H9 (cell line): ENCODE results near the gene GALNT2. TPM values are rescaled to one million over a fixed set of nuclear protein-coding genes. Genes with fewer than 3 reads are reported as not detected.

Experiments used
- DNase-seq: peaks from one replicate; pipeline ENCODE4 v3.0.0-alpha.2; 2017
- H2AFZ ChIP-seq: one replicate; pipeline ENCODE4 v1.6.1; 2013; ENCODE audit warnings: mild to moderate bottlenecking, low read length, control low read depth, moderate library complexity
- H2AK5ac ChIP-seq: 2 replicates; pipeline ENCODE4 v1.6.1; 2013; ENCODE audit warnings: low read length, control low read depth, mixed read lengths; ENCODE audit not compliant: insufficient read length
- H2BK120ac ChIP-seq: one replicate; pipeline ENCODE4 v1.6.1; 2013; ENCODE audit warnings: low read depth, mild to moderate bottlenecking, low read length, control low read depth, inconsistent platforms; ENCODE audit not compliant: poor library complexity, severe bottlenecking
- H2BK12ac ChIP-seq: 2 replicates; pipeline ENCODE4 v1.6.1; 2013; ENCODE audit warnings: low read length, control low read depth, mixed read lengths, low read depth; ENCODE audit not compliant: insufficient read length
- H2BK15ac ChIP-seq: 2 replicates; pipeline ENCODE4 v1.6.1; 2013; ENCODE audit warnings: low read depth, low read length, control low read depth
- H2BK20ac ChIP-seq: one replicate; pipeline ENCODE4 v1.6.1; 2013; ENCODE audit warnings: low read depth, mild to moderate bottlenecking, low read length, control low read depth, inconsistent platforms; ENCODE audit not compliant: poor library complexity, severe bottlenecking
- H2BK5ac ChIP-seq: 2 replicates; pipeline ENCODE4 v1.6.1; 2013; ENCODE audit warnings: low read length, control low read depth, mixed read lengths; ENCODE audit not compliant: insufficient read length
- H3K14ac ChIP-seq: 2 replicates; pipeline ENCODE4 v1.6.1; 2013; ENCODE audit warnings: low read length, control low read depth; ENCODE audit not compliant: insufficient read depth
- H3K18ac ChIP-seq: 2 replicates; pipeline ENCODE4 v1.6.1; 2013; ENCODE audit warnings: low read depth, mild to moderate bottlenecking, mixed read lengths, low read length, control low read depth; ENCODE audit not compliant: insufficient read length
- H3K23ac ChIP-seq: 2 replicates; pipeline ENCODE4 v1.6.1; 2013; ENCODE audit warnings: low read length, control low read depth, mixed read lengths, low read depth; ENCODE audit not compliant: insufficient read length
- H3K23me2 ChIP-seq: 2 replicates; pipeline ENCODE4 v1.6.1; 2013; ENCODE audit warnings: low read depth, mild to moderate bottlenecking, mixed read lengths, low read length, control low read depth; ENCODE audit not compliant: insufficient read length, poor library complexity, severe bottlenecking
- H3K27ac ChIP-seq: 2 replicates; pipeline ENCODE4 v1.5.1; 2013; ENCODE audit warnings: low read length, control low read depth, mixed read lengths, low read depth; ENCODE audit not compliant: insufficient read length
- H3K27me3 ChIP-seq: 2 replicates; pipeline ENCODE4 v1.6.1; 2013; ENCODE audit warnings: low read length, control low read depth, inconsistent platforms; ENCODE audit not compliant: insufficient read depth
- H3K4ac ChIP-seq: 2 replicates; pipeline ENCODE4 v1.6.1; 2013; ENCODE audit warnings: low read depth, mild to moderate bottlenecking, control low read depth, inconsistent platforms, low read length, moderate library complexity
- H3K4me1 ChIP-seq: 2 replicates; pipeline ENCODE4 v1.6.1; 2013; ENCODE audit warnings: low read length, control low read depth, inconsistent platforms; ENCODE audit not compliant: insufficient read depth
- H3K4me2 ChIP-seq: 2 replicates; pipeline ENCODE4 v1.6.1; 2013; ENCODE audit warnings: low read length, control low read depth, mixed read lengths; ENCODE audit not compliant: insufficient read length, insufficient read depth
- H3K56ac ChIP-seq: 2 replicates; pipeline ENCODE4 v1.6.1; 2013; ENCODE audit warnings: low read depth, mild to moderate bottlenecking, mixed read lengths, low read length, control low read depth; ENCODE audit not compliant: insufficient read length
- H3K79me1 ChIP-seq: 2 replicates; pipeline ENCODE4 v1.6.1; 2013; ENCODE audit warnings: low read depth, mild to moderate bottlenecking, moderate library complexity, low read length, control low read depth, inconsistent platforms; ENCODE audit not compliant: insufficient read depth, poor library complexity, severe bottlenecking
- H3K79me2 ChIP-seq: 2 replicates; pipeline ENCODE4 v1.6.1; 2013; ENCODE audit warnings: low read length, control low read depth, inconsistent platforms; ENCODE audit not compliant: insufficient read depth
- H3K9ac ChIP-seq: 2 replicates; pipeline ENCODE4 v1.6.1; 2013; ENCODE audit warnings: low read length, control low read depth, mixed read lengths; ENCODE audit not compliant: insufficient read length; ENCODE audit errors: extremely low read depth
- H3K9me3 ChIP-seq: one replicate; pipeline ENCODE4 v1.6.1; 2013; ENCODE audit warnings: low read depth, low read length, inconsistent platforms; ENCODE audit not compliant: control insufficient read depth
- H3T11ph ChIP-seq: one replicate; pipeline ENCODE4 v1.6.1; 2013; ENCODE audit warnings: mild to moderate bottlenecking, low read length, control low read depth, inconsistent platforms
- H4K20me1 ChIP-seq: one replicate; pipeline ENCODE4 v1.6.1; 2013; ENCODE audit not compliant: control insufficient read depth, insufficient read length, insufficient read depth
- H4K5ac ChIP-seq: 2 replicates; pipeline ENCODE4 v1.6.1; 2013; ENCODE audit warnings: low read depth, mild to moderate bottlenecking, mixed read lengths, low read length, control low read depth; ENCODE audit not compliant: insufficient read length
- H4K8ac ChIP-seq: replicated peaks from 2 replicates; pipeline ENCODE4 v1.6.1; 2013; ENCODE audit warnings: low read length, control low read depth, mixed read lengths, low read depth; ENCODE audit not compliant: insufficient read length
- H4K91ac ChIP-seq: 2 replicates; pipeline ENCODE4 v1.6.1; 2013; ENCODE audit warnings: low read depth, mild to moderate bottlenecking, moderate library complexity, mixed read lengths, low read length, control low read depth; ENCODE audit not compliant: insufficient read length
- H3K27ac Mint-ChIP-seq, 3 experiments: 2 replicates in 2 of 3; 3 replicates in 1 of 3; pipeline ENCODE4 v1.8.0; 2020 to 2021; ENCODE audit warnings: mixed read lengths in 3 of 3, mild to moderate bottlenecking in 1 of 3, moderate library complexity in 1 of 3
- H3K27me3 Mint-ChIP-seq: 2 replicates; pipeline ENCODE4 v1.8.0; 2021; ENCODE audit warnings: low read depth, mild to moderate bottlenecking, moderate library complexity, mixed read lengths
- H3K36me3 Mint-ChIP-seq, 3 experiments: 2 replicates in 2 of 3; 3 replicates in 1 of 3; pipeline ENCODE4 v1.8.0; 2020 to 2021; ENCODE audit warnings: low read depth in 3 of 3, mixed read lengths in 3 of 3; ENCODE audit not compliant: insufficient read depth in 1 of 3
- H3K4me1 Mint-ChIP-seq, 2 experiments: 2 replicates each; pipeline ENCODE4 v1.8.0; 2020; ENCODE audit warnings: mixed read lengths in 2 of 2
- H3K4me3 Mint-ChIP-seq, 2 experiments: 2 replicates in 1 of 2; 3 replicates in 1 of 2; pipeline ENCODE4 v1.8.0; 2020 to 2021; ENCODE audit warnings: mild to moderate bottlenecking in 2 of 2, mixed read lengths in 2 of 2, moderate library complexity in 1 of 2
- H3K9me3 Mint-ChIP-seq, 2 experiments: 2 replicates in 1 of 2; 3 replicates in 1 of 2; pipeline ENCODE4 v1.8.0; 2020; ENCODE audit warnings: mild to moderate bottlenecking in 2 of 2, mixed read lengths in 2 of 2, moderate library complexity in 1 of 2
- WGBS: extraction: QIAGEN DNeasy Blood & Tissue Kit; methylation state at CpG from one replicate; pipeline ENCODE4 v1.1.7; 2013; ENCODE audit warnings: missing lambda C conversion rate, low lambda C conversion rate, mixed read lengths; ENCODE audit not compliant: insufficient read length; ENCODE audit errors: extremely low coverage; 5-methylcytosine and 5-hydroxymethylcytosine counted together
- total RNA-seq: library from RNA; stranded (reverse); gene quantifications from 2 replicates; pipeline ENCODE4 v1.2.1, GENCODE V29; 2021
- TF ChIP-seq, protein P1 (sequence below): fragments of 200-600 bp; sonication (generic); conservative IDR thresholded peaks from 3 replicates; pipeline ENCODE4 v1.8.0; 2021; ENCODE audit warnings: antibody characterized with exemption, mild to moderate bottlenecking

GALNT2 gene
- total RNA-seq, 1 experiment from 2014 or later = 57.6 TPM

DNA sequence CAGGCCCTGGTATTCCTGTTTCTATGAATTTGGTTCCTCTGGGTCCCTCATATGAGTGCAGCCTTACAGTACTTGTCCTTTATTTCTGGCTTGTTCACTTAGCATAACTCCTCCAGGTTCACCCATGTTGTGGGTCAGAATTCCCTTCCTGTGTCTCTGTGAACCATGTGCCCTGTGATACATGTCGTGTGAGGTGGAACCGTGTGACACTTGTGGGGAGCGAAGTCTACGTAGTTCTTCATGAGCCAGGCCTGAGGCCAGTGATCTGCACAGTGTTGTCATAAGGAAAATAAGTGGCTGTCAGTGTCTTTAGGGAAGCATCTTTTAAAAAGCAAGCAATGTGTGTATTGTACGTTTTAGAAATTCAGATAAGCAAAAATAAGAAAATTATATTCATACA lies 122.8 kb downstream of the GALNT2 start:
- no peak overlapping the region for H4K5ac ChIP-seq
- H3T11ph ChIP-seq = no peak overlapping the region
- no peak overlapping the region for H4K91ac ChIP-seq
- H4K20me1 ChIP-seq = peaks cover 7% of the 10 kb centered on the region
- no peak overlapping the region for H3K23ac ChIP-seq
- Mint-ChIP-seq H3K9me3 (peaks cover 2 to 4% of the 10 kb centered on the region in 2 experiments; a peak in 2 of 5 replicates), H3K27ac (peak overlapping the region in 1 of 3 experiments; percentile 61; a peak in 1 of 7 replicates), H3K27me3 (no peaks in the 10 kb centered on the region; the same call in 1 of the 2 replicates), H3K4me1 (peaks cover 35 to 50% of the 10 kb centered on the region in 2 experiments), H3K36me3 (peaks cover 10 to 13% (median 10%) of the 10 kb centered on the region in 3 experiments), H3K4me3 (no peak overlapping the region)
- no peak overlapping the region for H2AFZ ChIP-seq
- WGBS = no CpG with 5 or more reads among the region's 5 CpGs
- H3K79me1 ChIP-seq = no peaks in the 10 kb centered on the region
- no peaks in the 10 kb centered on the region; the same call in 1 of the 2 replicates for H3K79me2 ChIP-seq
- H3K27ac ChIP-seq = no peak overlapping the region
- no peak overlapping the region for H3K4me2 ChIP-seq
- no peak overlapping the region for H2BK12ac ChIP-seq
- TF ChIP-seq, protein P1, sequence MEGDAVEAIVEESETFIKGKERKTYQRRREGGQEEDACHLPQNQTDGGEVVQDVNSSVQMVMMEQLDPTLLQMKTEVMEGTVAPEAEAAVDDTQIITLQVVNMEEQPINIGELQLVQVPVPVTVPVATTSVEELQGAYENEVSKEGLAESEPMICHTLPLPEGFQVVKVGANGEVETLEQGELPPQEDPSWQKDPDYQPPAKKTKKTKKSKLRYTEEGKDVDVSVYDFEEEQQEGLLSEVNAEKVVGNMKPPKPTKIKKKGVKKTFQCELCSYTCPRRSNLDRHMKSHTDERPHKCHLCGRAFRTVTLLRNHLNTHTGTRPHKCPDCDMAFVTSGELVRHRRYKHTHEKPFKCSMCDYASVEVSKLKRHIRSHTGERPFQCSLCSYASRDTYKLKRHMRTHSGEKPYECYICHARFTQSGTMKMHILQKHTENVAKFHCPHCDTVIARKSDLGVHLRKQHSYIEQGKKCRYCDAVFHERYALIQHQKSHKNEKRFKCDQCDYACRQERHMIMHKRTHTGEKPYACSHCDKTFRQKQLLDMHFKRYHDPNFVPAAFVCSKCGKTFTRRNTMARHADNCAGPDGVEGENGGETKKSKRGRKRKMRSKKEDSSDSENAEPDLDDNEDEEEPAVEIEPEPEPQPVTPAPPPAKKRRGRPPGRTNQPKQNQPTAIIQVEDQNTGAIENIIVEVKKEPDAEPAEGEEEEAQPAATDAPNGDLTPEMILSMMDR = no peak
- H4K8ac ChIP-seq = no peak overlapping the region
- no peak overlapping the region for H3K56ac ChIP-seq
- no peak for DNase-seq
- H2BK20ac ChIP-seq = no peak overlapping the region
- H3K14ac ChIP-seq = no peak overlapping the region
- H2BK5ac ChIP-seq = no peak overlapping the region
- H3K18ac ChIP-seq = no peak overlapping the region
- no peak overlapping the region for H2BK15ac ChIP-seq
- no peak overlapping the region for H3K9ac ChIP-seq
- no peaks in the 10 kb centered on the region for H3K27me3 ChIP-seq
- no peaks in the 10 kb centered on the region for H3K23me2 ChIP-seq
- peaks cover 17% of the 10 kb centered on the region; the same call in 1 of the 2 replicates for H3K4me1 ChIP-seq
- no peak overlapping the region for H3K4ac ChIP-seq
- no peak overlapping the region for H2AK5ac ChIP-seq
- no peaks in the 10 kb centered on the region for H3K9me3 ChIP-seq
- H2BK120ac ChIP-seq = no peak overlapping the region
